Thymus (tissue), 11 donors: ENCODE data around the gene ZNF24. TPM values are rescaled to one million over a fixed set of nuclear protein-coding genes. Genes with fewer than 3 reads are reported as not detected.
A peak's percentile ranks its signal among the peaks of the same experiment; 100 is the strongest.

ENCODE experiments used
- DNase-seq, 9 donors: peaks; one replicate each; pipeline ENCODE4 v3.0.0-alpha.2; 2013; ENCODE audit warnings: low spot score in 9 of 9, low read depth in 6 of 9, missing footprints in 1 of 9
- H3K27ac ChIP-seq, 2 donors: one replicate each; pipeline ENCODE4 v1.5.1; 2013; ENCODE audit warnings: control low read depth in 1 of 2, low read depth in 1 of 2, low read length in 1 of 2, mild to moderate bottlenecking in 1 of 2, moderate library complexity in 1 of 2
- H3K27me3 ChIP-seq, 2 donors: one replicate each; pipeline ENCODE4 v1.5.1; 2013; ENCODE audit warnings: low read length in 1 of 2; ENCODE audit not compliant: control insufficient read depth in 2 of 2, insufficient read depth in 1 of 2
- H3K36me3 ChIP-seq, 2 donors: one replicate each; pipeline ENCODE4 v1.5.1; 2013; ENCODE audit warnings: low read length in 1 of 2, mild to moderate bottlenecking in 1 of 2, moderate library complexity in 1 of 2; ENCODE audit not compliant: control insufficient read depth in 2 of 2, insufficient read depth in 2 of 2
- H3K4me1 ChIP-seq, 2 donors: one replicate each; pipeline ENCODE4 v1.5.1; 2013; ENCODE audit warnings: low read length in 2 of 2; ENCODE audit not compliant: control insufficient read depth in 2 of 2, insufficient read depth in 2 of 2
- H3K4me3 ChIP-seq, 2 donors: one replicate each; pipeline ENCODE4 v1.5.1; 2013; ENCODE audit warnings: low read length in 2 of 2, control low read depth in 1 of 2, mild to moderate bottlenecking in 1 of 2
- H3K9me3 ChIP-seq, 2 donors: one replicate each; pipeline ENCODE4 v1.5.1; 2013; ENCODE audit warnings: low read length in 1 of 2, mild to moderate bottlenecking in 1 of 2; ENCODE audit not compliant: control insufficient read depth in 2 of 2, insufficient read depth in 1 of 2
- WGBS: extraction: QIAGEN DNeasy Blood & Tissue Kit; methylation state at CpG from one replicate; pipeline ENCODE4 v1.1.7; 2013; 5-methylcytosine and 5-hydroxymethylcytosine counted together
- polyA plus RNA-seq: library from polyadenylated mRNA; stranded (reverse); fragments of 200-250 nt; gene quantifications from one replicate; pipeline ENCODE4 v1.2.3, GENCODE V29; 2013
- total RNA-seq: library from RNA; stranded (reverse); fragments of 120-200 nt; gene quantifications from one replicate; pipeline ENCODE4 v1.2.4, GENCODE V29; 2013
- donor health status: healthy.

Gene ZNF24
- total and polyA plus RNA-seq, 2 donors: 24.6 to 47.5 TPM

GRCh38 chr18:35345460-35345921 is 1.3 kb upstream of the ZNF24 start:
- Histone ChIP-seq H3K27ac (no peak overlapping the region), H3K9me3 (peaks cover 0 to 5% of the 10 kb centered on the region in 2 donors), H3K4me3 (no peak overlapping the region), H3K27me3 (no peaks in the 10 kb centered on the region), H3K36me3 (peaks cover under 1 to 10% of the 10 kb centered on the region in 2 donors), H3K4me1 (peaks cover 6 to 11% of the 10 kb centered on the region in 2 donors)
- DNase-seq: no peak
- WGBS: 89% methylated on average over 6 of the region's 6 CpGs

GRCh38 chr18:35344736-35345459 is 678 bp upstream of the ZNF24 start:
- Histone ChIP-seq H3K4me1 (peaks cover 6 to 11% of the 10 kb centered on the region in 2 donors), H3K4me3 (peak overlapping the region; percentile 87 to 99), H3K27ac (peak overlapping the region; percentile 98 to 99), H3K9me3 (peaks cover 0 to 5% of the 10 kb centered on the region in 2 donors), H3K27me3 (no peaks in the 10 kb centered on the region), H3K36me3 (peaks cover 6 to 16% of the 10 kb centered on the region in 2 donors)
- 63% methylated on average over 12 of the region's 12 CpGs for WGBS
- DNase-seq: no peak

- Histone ChIP-seq H3K9me3 (peaks cover 0 to 5% of the 10 kb centered on the region in 2 donors), H3K27ac (peak overlapping the region in 1 of 2 donors; percentile 98), H3K4me1 (peaks cover 6 to 11% of the 10 kb centered on the region in 2 donors), H3K27me3 (no peaks in the 10 kb centered on the region), H3K36me3 (peaks cover 18 to 27% of the 10 kb centered on the region in 2 donors), H3K4me3 (peak overlapping the region; percentile 87 to 99)
- WGBS: 2% methylated on average over 15 of the region's 15 CpGs
- DNase-seq: peak in 1 of 9 donors; percentile 5
Observed at GRCh38 chr18:35343488-35343935, 708 bp downstream of the ZNF24 start.

- no peak for DNase-seq
- Histone ChIP-seq H3K27me3 (no peaks in the 10 kb centered on the region), H3K4me3 (no peak overlapping the region), H3K4me1 (no peaks in the 10 kb centered on the region), H3K27ac (no peak overlapping the region), H3K9me3 (no peaks in the 10 kb centered on the region), H3K36me3 (peaks cover 40 to 78% of the 10 kb centered on the region in 2 donors)
- 98% methylated on average over 5 of the region's 5 CpGs for WGBS
Observed at GRCh38 chr18:35337286-35337685, 6.9 kb downstream of the ZNF24 start.

- Histone ChIP-seq H3K4me1 (no peaks in the 10 kb centered on the region), H3K36me3 (peaks cover 46 to 79% of the 10 kb centered on the region in 2 donors)
- WGBS: 93% methylated on average over 4 of the region's 4 CpGs
Observed at GRCh38 chr18:35335866-35336265, 8.4 kb downstream of the ZNF24 start.

GRCh38 chr18:35334821-35335220 is 9.4 kb downstream of the ZNF24 start:
- Histone ChIP-seq H3K4me1 (no peaks in the 10 kb centered on the region), H3K36me3 (peaks cover 39 to 69% of the 10 kb centered on the region in 2 donors), H3K9me3 (no peaks in the 10 kb centered on the region), H3K4me3 (no peak overlapping the region), H3K27ac (no peak overlapping the region), H3K27me3 (no peaks in the 10 kb centered on the region)
- 96% methylated on average over 3 of the region's 3 CpGs for WGBS
- no peak for DNase-seq

More at GRCh38 chr18:35335866-35336265, 8.4 kb downstream of the ZNF24 start:
- Histone ChIP-seq H3K27ac (peak overlapping the region in 1 of 2 donors; percentile 4), H3K4me3 (no peak overlapping the region), H3K9me3 (no peaks in the 10 kb centered on the region), H3K27me3 (no peaks in the 10 kb centered on the region)
- DNase-seq: no peak

- Histone ChIP-seq H3K4me3 (no peak overlapping the region), H3K4me1 (no peaks in the 10 kb centered on the region), H3K27me3 (no peaks in the 10 kb centered on the region), H3K9me3 (no peaks in the 10 kb centered on the region), H3K27ac (no peak overlapping the region), H3K36me3 (peaks cover 33 to 63% of the 10 kb centered on the region in 2 donors)
- DNase-seq: no peak
- WGBS: 95% methylated on average over 1 of the region's 1 CpG
Observed at GRCh38 chr18:35334212-35334611, 10.0 kb downstream of the ZNF24 start.

- Histone ChIP-seq H3K27ac (no peak overlapping the region), H3K27me3 (no peaks in the 10 kb centered on the region), H3K4me1 (no peaks in the 10 kb centered on the region), H3K4me3 (no peak overlapping the region), H3K9me3 (no peaks in the 10 kb centered on the region), H3K36me3 (peaks cover 20 to 43% of the 10 kb centered on the region in 2 donors)
- WGBS: 97% methylated on average over 4 of the region's 4 CpGs
- DNase-seq: no peak
Observed at GRCh38 chr18:35331367-35332087, 12.7 kb downstream of the ZNF24 start.

GRCh38 chr18:35328868-35329267 is 15.4 kb downstream of the ZNF24 start:
- no peaks in the 10 kb centered on the region for H3K27me3 ChIP-seq
- H3K4me1 ChIP-seq: no peaks in the 10 kb centered on the region
- H3K4me3 ChIP-seq: no peak overlapping the region
- no peak for DNase-seq
- no peaks in the 10 kb centered on the region for H3K9me3 ChIP-seq
- no peak overlapping the region for H3K27ac ChIP-seq
- peaks cover 6 to 19% of the 10 kb centered on the region in 2 donors for H3K36me3 ChIP-seq
